Activated CD8-positive, alpha-beta T cell treated with anti-CD3 and anti-CD28 coated beads for 36 hours (primary cell): ENCODE results near the gene FMN1. TPM values are rescaled to one million over a fixed set of nuclear protein-coding genes. Genes with fewer than 3 reads are reported as not detected.

Experiments
- ATAC-seq: fragments of 200-7000 bp; cut with Tn5 transposase; one replicate; pipeline ENCODE4 v1.10.0; 2021; ENCODE audit warnings: mild to moderate bottlenecking, moderate library complexity
- CTCF ChIA-PET: fragments of 350-600 bp; sonication (Branson Sonifier 250); formaldehyde crosslinking; loops from one replicate; lab custom pipeline; 2021; ENCODE audit warnings: antibody characterized with exemption; lab: Charles Lee
- POLR2A ChIA-PET: fragments of 350-600 bp; sonication (Branson Sonifier 250); formaldehyde crosslinking; loops from one replicate; lab custom pipeline; 2021; ENCODE audit warnings: antibody characterized with exemption; lab: Charles Lee
- DNase-seq: peaks from one replicate; pipeline ENCODE4 v3.0.0-alpha.2; 2020
- H3K27ac Mint-ChIP-seq: one replicate; pipeline ENCODE4 v1.8.0; 2021; ENCODE audit warnings: mild to moderate bottlenecking, mixed read lengths
- H3K27me3 Mint-ChIP-seq: one replicate; pipeline ENCODE4 v1.8.0; 2021; ENCODE audit warnings: mixed read lengths
- H3K36me3 Mint-ChIP-seq: one replicate; pipeline ENCODE4 v1.8.0; 2021; ENCODE audit warnings: low read depth, mixed read lengths
- H3K4me1 Mint-ChIP-seq: one replicate; pipeline ENCODE4 v1.8.0; 2021; ENCODE audit warnings: low read depth, mixed read lengths
- H3K4me3 Mint-ChIP-seq: one replicate; pipeline ENCODE4 v1.8.0; 2021; ENCODE audit warnings: mild to moderate bottlenecking, moderate library complexity, mixed read lengths
- H3K9me3 Mint-ChIP-seq: one replicate; pipeline ENCODE4 v1.8.0; 2021; ENCODE audit warnings: mixed read lengths
- intact Hi-C: fragments of 100-400 bp; cut with micrococcal nuclease; formaldehyde crosslinking; loops from one replicate; pipeline ENCODE4 v1.10.0; 2022
- total RNA-seq, 2 experiments: library from RNA; stranded (reverse); gene quantifications; one replicate each; pipeline ENCODE4 v1.2.3, GENCODE V29; 2021
- TF ChIP-seq, protein P1 (sequence below): fragments of 200-600 bp; IDR thresholded peaks from one replicate; pipeline ENCODE4 v1.8.0; 2022; ENCODE audit warnings: antibody characterized with exemption, mild to moderate bottlenecking

Gene FMN1
- total RNA-seq, 2 experiments from 2014 or later, result 0.07 TPM; not detected in 1

DNA sequence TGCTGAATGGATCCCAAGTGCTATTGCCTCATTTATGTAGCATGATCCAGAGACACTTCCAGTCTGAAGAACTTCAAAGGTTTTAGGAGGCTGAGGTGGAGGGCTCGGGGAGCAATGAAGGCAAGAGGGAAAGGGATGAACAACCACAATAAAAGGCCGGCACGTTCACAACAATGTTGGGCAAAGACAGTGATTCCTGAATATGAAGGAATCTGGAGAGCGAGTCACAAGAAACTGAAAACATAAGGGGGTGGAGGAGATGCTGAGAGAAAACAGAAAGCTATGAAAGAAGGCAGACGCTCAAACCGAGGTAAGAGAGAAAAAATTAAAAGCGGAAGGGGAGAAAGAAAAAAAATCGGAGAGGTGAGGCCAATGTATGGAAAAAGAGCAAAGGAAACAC lies 356.6 kb downstream of the FMN1 start:
- intact Hi-C loops, result no loop called here
- DNase-seq (no peak), ATAC-seq (no peak)
- Mint-ChIP-seq H3K36me3 (no peaks in the 10 kb centered on the region), H3K9me3 (no peaks in the 10 kb centered on the region), H3K27me3 (no peaks in the 10 kb centered on the region), H3K4me3 (no peak overlapping the region), H3K4me1 (no peaks in the 10 kb centered on the region), H3K27ac (no peak overlapping the region)
- TF ChIP-seq, protein P1, sequence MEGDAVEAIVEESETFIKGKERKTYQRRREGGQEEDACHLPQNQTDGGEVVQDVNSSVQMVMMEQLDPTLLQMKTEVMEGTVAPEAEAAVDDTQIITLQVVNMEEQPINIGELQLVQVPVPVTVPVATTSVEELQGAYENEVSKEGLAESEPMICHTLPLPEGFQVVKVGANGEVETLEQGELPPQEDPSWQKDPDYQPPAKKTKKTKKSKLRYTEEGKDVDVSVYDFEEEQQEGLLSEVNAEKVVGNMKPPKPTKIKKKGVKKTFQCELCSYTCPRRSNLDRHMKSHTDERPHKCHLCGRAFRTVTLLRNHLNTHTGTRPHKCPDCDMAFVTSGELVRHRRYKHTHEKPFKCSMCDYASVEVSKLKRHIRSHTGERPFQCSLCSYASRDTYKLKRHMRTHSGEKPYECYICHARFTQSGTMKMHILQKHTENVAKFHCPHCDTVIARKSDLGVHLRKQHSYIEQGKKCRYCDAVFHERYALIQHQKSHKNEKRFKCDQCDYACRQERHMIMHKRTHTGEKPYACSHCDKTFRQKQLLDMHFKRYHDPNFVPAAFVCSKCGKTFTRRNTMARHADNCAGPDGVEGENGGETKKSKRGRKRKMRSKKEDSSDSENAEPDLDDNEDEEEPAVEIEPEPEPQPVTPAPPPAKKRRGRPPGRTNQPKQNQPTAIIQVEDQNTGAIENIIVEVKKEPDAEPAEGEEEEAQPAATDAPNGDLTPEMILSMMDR, result no peak
- CTCF ChIA-PET, result interaction anchor here (0.6 kb wide), 1 partner anchor 278 kb away, joined by 3 read pairs; no protein-coding TSS in a partner anchor
- POLR2A ChIA-PET, result no interaction called here

DNA sequence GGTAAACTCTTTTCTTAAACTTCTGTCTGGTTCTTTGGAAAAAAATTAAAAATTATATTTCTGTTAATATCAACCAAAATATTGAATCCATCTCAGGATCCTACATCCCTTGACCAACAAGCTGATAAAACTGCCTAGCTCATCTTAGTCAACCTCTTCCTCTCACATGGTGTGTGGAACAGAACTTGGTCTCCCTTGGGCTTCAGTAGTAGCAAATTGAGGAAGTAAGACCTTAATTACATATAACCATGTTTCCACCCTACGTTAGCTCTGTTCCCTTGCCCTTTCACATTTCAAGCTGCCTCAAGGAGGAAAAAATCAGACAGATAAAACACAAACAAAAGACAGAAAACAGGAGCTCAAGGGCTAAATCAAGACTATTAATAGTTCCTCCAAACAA lies 360.4 kb downstream of the FMN1 start:
- Mint-ChIP-seq H3K27me3 (no peaks in the 10 kb centered on the region), H3K4me1 (no peaks in the 10 kb centered on the region), H3K27ac (no peak overlapping the region), H3K4me3 (no peak overlapping the region), H3K36me3 (no peaks in the 10 kb centered on the region), H3K9me3 (no peaks in the 10 kb centered on the region)
- TF ChIP-seq, protein P1, result no peak
- CTCF ChIA-PET, result interaction anchor here (1.2 to 1.6 kb wide), 2 partner anchors 9 to 11 kb away, joined by 3 to 4 read pairs; no protein-coding TSS in a partner anchor
- POLR2A ChIA-PET, result no interaction called here
- DNase-seq (no peak), ATAC-seq (no peak)
- intact Hi-C loops, result no loop called here

DNA sequence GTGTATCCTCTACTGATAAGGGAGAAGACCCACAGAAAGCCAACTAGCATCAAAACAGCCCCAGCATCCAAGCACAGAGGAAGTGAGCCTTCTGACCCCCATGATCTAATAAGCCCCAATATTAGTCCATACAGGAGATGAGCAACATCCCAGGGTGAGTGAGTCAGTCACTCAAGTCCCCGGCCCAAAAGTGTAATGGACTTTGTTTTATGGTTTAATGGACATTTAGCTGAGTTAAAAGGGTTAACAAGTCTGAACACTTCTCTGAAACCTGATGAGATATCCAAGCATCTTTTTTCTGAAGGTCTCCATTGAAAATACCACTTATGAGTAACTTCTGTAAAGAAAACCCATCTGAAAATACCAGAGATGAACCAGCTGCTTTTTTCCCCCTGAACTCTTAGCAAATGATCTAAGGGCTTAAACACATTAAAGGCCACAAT lies 361.1 kb downstream of the FMN1 start:
- TF ChIP-seq, protein P1, result no peak
- no peak overlapping the region for H3K4me3 Mint-ChIP-seq
- H3K9me3 Mint-ChIP-seq, result no peaks in the 10 kb centered on the region
- DNase-seq (no peak), ATAC-seq (no peak)
- no peak overlapping the region for H3K27ac Mint-ChIP-seq
- ChIA-PET CTCF (interaction anchor here (1.2 to 1.6 kb wide), 2 partner anchors 11 to 12 kb away, joined by 3 to 7 read pairs; no protein-coding TSS in a partner anchor), POLR2A (no interaction called here)
- intact Hi-C loops, result no loop called here
- no peaks in the 10 kb centered on the region for H3K4me1 Mint-ChIP-seq
- H3K36me3 Mint-ChIP-seq, result no peaks in the 10 kb centered on the region
- H3K27me3 Mint-ChIP-seq, result no peaks in the 10 kb centered on the region

DNA sequence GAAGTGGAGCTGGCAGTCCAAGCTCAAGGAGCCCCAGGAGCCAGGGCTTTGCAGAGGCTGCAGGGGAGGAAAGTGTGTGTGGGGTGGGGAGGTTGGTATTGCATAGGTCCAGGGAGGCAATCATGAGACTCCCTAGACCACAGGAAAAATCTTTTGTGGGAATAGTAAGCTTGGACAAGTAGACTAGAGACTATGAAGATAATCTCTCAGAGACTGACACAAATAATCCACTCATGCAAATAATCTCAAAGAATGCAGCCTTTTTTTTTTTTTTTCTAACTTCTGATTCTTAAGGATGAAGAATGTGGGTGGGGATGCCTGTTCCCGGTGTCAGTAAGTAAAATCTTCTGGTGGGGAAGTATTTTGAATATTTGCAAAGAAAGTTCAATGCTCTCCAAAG lies 363.0 kb downstream of the FMN1 start:
- no peaks in the 10 kb centered on the region for H3K9me3 Mint-ChIP-seq

DNA sequence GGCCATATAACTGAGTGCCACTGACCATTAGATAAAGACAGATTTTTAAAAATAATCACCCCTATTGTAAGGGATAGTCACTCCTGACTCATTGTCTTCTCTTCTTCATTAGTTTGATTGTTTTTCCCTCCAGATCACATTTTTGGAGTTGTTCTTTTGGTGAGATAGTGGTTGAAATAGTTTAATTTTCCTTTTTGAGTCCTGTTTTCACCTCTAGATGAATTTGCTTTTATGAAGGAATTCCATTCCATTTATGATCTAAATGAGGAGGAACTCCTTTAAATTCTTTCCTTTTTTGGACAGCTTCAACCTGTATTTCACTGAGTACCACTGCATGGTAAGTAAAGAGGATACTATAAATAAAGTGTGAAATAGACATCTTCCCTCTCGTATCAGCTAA lies 364.3 kb downstream of the FMN1 start:
- POLR2A ChIA-PET, result no interaction called here
- H3K4me1 Mint-ChIP-seq, result no peaks in the 10 kb centered on the region
- intact Hi-C loops, result no loop called here
- no peak overlapping the region for H3K27ac Mint-ChIP-seq
- H3K27me3 Mint-ChIP-seq, result peaks cover 4% of the 10 kb centered on the region
- H3K4me3 Mint-ChIP-seq, result no peak overlapping the region
- DNase-seq (no peak), ATAC-seq (no peak)
- TF ChIP-seq, protein P1, result no peak
- no peaks in the 10 kb centered on the region for H3K9me3 Mint-ChIP-seq
- CTCF ChIA-PET, result interaction anchor here (1.4 kb wide), 1 partner anchor 15 kb away, joined by 4 read pairs; no protein-coding TSS in a partner anchor
- H3K36me3 Mint-ChIP-seq, result no peaks in the 10 kb centered on the region

More for the DNA sequence above, 363.0 kb downstream of the FMN1 start:
- TF ChIP-seq, protein P1, result no peak
- DNase-seq, result no peak
- ATAC-seq, result no peak
- intact Hi-C loops, result no loop called here
- Mint-ChIP-seq H3K4me1 (no peaks in the 10 kb centered on the region), H3K27me3 (no peaks in the 10 kb centered on the region), H3K4me3 (no peak overlapping the region), H3K36me3 (no peaks in the 10 kb centered on the region), H3K27ac (no peak overlapping the region)
- ChIA-PET POLR2A (no interaction called here), CTCF (interaction anchor here (1.4 kb wide), 2 partner anchors 13 to 168 kb away, joined by 3 to 4 read pairs; no protein-coding TSS in a partner anchor)
